K562 (cell line): ENCODE results near the gene SMAP2. TPM values are rescaled to one million over a fixed set of nuclear protein-coding genes. Genes with fewer than 3 reads are reported as not detected.

Source experiments
- EHMT2 ChIP-seq: fragments of 450-650 bp; IDR thresholded peaks from 2 replicates; pipeline ENCODE4 v1.6.1; 2018; ENCODE audit warnings: antibody characterized with exemption
- KHSRP ChIP-seq: fragments of 450-650 bp; IDR thresholded peaks from 2 replicates; pipeline ENCODE4 v1.6.1; 2017
- RBM22 ChIP-seq: fragments of 200-400 bp; formaldehyde crosslinking; IDR thresholded peaks from 2 replicates; pipeline ENCODE4 v1.6.1; 2018; ENCODE audit warnings: low read length, low read depth; ENCODE audit not compliant: poor library complexity, severe bottlenecking
- RFX7 ChIP-seq: fragments of 250-450 bp; sonication (Bioruptor Pico); IDR thresholded peaks from 2 replicates; pipeline ENCODE4 v1.5.1; 2021; ENCODE audit warnings: mild to moderate bottlenecking
- SP2 ChIP-seq: IDR thresholded peaks from 2 replicates; pipeline ENCODE4 v1.6.1; 2011; ENCODE audit warnings: mild to moderate bottlenecking, low read depth, low read length, moderate library complexity; ENCODE audit not compliant: poor library complexity, severe bottlenecking; ENCODE audit errors: extremely low read depth
- TARDBP ChIP-seq: fragments of 450-650 bp; IDR thresholded peaks from 2 replicates; pipeline ENCODE4 v1.6.1; 2016
- TBL1XR1 ChIP-seq, 2 experiments: IDR thresholded peaks; 2 replicates each; pipeline ENCODE4 v1.6.1; 2012; ENCODE audit warnings: improper control_type of control experiment in 2 of 2, low read length in 2 of 2, mild to moderate bottlenecking in 1 of 2
- ZNF121 ChIP-seq: sonication (generic); formaldehyde crosslinking; conservative IDR thresholded peaks from 2 replicates; pipeline ENCODE4 v1.8.0; 2022; ENCODE audit warnings: missing genetic modification reagents
- ZNF354B ChIP-seq: fragments of 250-450 bp; sonication (Bioruptor Pico); IDR thresholded peaks from 2 replicates; pipeline ENCODE4 v1.4.0; 2020
- ZNF717 ChIP-seq: fragments of 250-450 bp; sonication (Bioruptor Pico); IDR thresholded peaks from 2 replicates; pipeline ENCODE4 v1.5.0; 2021
- polyA plus RNA-seq, 8 experiments: library from polyadenylated mRNA; depleted of rRNA in 4 of 8; stranded (reverse) in 5 of 8; unstranded in 3 of 8; fragments of >200 nt; fragmentation: Nextera tagmentation in 2 of 8; fragmentation: Illumina TruSeq in 1 of 8; extraction: Ambion mirVana in 2 of 8; extraction: Trizol in 1 of 8; gene quantifications; 2 replicates each; pipeline versions ENCODE4 v1.2.1 to v1.2.3, GENCODE V29; 2011 to 2014; ENCODE audit warnings: inconsistent platforms in 1 of 8, missing spikeins in 1 of 8
- total RNA-seq, 7 experiments: library from RNA; depleted of rRNA in 6 of 7; stranded (reverse); fragments of >200 nt in 6 of 7; fragmentation: Illumina TruSeq in 2 of 7; extraction: Trizol in 2 of 7; gene quantifications; 2 replicates each; pipeline versions ENCODE4 v1.2.1 to v1.2.3, GENCODE V29; 2011 to 2021; ENCODE audit warnings: low replicate concordance in 1 of 7
- TF ChIP-seq, protein P1 (sequence below): fragments of 450-650 bp; formaldehyde crosslinking; IDR thresholded peaks from 2 replicates; pipeline ENCODE4 v1.4.0; 2020; ENCODE audit warnings: mild to moderate bottlenecking
- TF ChIP-seq, protein P2 (sequence below): sonication (generic); formaldehyde crosslinking; IDR thresholded peaks from 2 replicates; pipeline ENCODE4 v1.8.0; 2022; ENCODE audit warnings: missing genetic modification reagents, mild to moderate bottlenecking, borderline replicate concordance
- TF ChIP-seq, protein P3 (sequence below): fragments of 150-350 bp; conservative IDR thresholded peaks from 2 replicates; pipeline ENCODE4 v1.6.1; 2014; ENCODE audit warnings: low read length
- TF ChIP-seq, protein P4 (sequence below): fragments of 200-800 bp; sonication (Bioruptor generic); IDR thresholded peaks from 2 replicates; pipeline ENCODE4 v1.6.1; 2017; ENCODE audit warnings: missing genetic modification characterization, missing compliant biosample characterization
- TF ChIP-seq, protein P5 (sequence below): sonication (generic); formaldehyde crosslinking; IDR thresholded peaks from 2 replicates; pipeline ENCODE4 v1.8.0; 2023; ENCODE audit warnings: mild to moderate bottlenecking, missing genetic modification reagents
- TF ChIP-seq, protein P6 (sequence below): fragments of 450-650 bp; IDR thresholded peaks from 2 replicates; pipeline ENCODE4 v1.6.1; 2016; ENCODE audit warnings: missing biosample characterization, missing genetic modification characterization

SMAP2 gene
- total and polyA plus RNA-seq, 9 of the 15 experiments (the other 6 are each of a cell fraction or from before 2014, with no cell fraction given), result 38.7 to 212 (median 94.1) TPM

DNA sequence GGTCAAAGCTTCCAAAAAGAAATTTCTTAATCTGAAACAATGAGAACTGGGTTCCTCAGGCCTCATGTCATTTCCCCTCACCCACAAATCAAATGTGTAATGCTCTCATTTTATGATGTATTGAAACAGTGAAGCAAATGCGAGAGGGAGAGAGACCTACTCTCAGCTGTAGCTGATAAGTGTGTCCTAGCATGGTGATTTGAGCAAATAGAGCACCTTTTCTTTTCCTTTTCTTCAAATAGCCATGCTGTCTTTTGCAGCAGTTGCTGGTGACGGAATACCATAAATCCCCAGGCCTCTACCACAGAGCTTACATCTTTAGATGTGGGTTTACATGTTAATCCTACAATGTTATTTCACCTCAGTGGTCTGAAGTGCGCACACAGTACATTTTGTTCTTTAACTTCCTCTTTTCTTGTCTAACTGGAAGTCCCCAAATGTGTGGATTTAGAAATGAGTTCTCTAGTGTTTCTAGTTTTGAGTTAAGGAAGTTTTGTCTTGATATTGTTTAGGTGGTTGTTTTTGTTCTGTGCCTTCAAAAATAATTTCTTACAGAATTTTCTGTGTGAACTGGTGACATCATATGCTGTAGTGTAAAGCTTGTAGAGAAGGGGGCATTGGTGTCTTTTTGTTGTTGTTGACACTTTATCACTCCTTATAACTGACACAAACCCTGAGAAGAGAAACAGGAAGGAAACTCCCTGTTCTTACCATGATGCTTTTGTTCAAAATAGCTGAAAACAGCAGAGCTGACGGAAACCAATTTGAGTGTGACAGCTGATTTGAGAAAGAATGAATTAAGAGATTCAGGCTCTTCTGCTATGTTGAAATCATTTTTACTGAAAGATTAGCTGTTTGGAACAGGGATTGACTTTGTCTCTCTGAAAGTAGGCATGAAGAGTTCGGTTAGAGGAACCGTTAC, 12.2 kb downstream of the SMAP2 start (continued):
- TF ChIP-seq SP2, result no peak
- TF ChIP-seq KHSRP, result no peak
- TF ChIP-seq RBM22, result no peak
- TF ChIP-seq, protein P1, sequence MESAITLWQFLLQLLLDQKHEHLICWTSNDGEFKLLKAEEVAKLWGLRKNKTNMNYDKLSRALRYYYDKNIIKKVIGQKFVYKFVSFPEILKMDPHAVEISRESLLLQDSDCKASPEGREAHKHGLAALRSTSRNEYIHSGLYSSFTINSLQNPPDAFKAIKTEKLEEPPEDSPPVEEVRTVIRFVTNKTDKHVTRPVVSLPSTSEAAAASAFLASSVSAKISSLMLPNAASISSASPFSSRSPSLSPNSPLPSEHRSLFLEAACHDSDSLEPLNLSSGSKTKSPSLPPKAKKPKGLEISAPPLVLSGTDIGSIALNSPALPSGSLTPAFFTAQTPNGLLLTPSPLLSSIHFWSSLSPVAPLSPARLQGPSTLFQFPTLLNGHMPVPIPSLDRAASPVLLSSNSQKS (CRISPR knock-in tag), result no peak
- peak in 1 of 2 experiments; percentile 23; a peak in 2 of 4 replicates for TF ChIP-seq TBL1XR1 (IDR thresholded peaks at IDR 0.05; ENCODE audit: low read length in 2 of 2)
- no peak for TF ChIP-seq ZNF354B (CRISPR knock-in tag)
- TF ChIP-seq EHMT2, result no peak
- TF ChIP-seq, protein P2, sequence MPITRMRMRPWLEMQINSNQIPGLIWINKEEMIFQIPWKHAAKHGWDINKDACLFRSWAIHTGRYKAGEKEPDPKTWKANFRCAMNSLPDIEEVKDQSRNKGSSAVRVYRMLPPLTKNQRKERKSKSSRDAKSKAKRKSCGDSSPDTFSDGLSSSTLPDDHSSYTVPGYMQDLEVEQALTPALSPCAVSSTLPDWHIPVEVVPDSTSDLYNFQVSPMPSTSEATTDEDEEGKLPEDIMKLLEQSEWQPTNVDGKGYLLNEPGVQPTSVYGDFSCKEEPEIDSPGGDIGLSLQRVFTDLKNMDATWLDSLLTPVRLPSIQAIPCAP (CRISPR knock-in tag), result no peak
- no peak for TF ChIP-seq ZNF717 (CRISPR knock-in tag)
- TF ChIP-seq, protein P3, sequence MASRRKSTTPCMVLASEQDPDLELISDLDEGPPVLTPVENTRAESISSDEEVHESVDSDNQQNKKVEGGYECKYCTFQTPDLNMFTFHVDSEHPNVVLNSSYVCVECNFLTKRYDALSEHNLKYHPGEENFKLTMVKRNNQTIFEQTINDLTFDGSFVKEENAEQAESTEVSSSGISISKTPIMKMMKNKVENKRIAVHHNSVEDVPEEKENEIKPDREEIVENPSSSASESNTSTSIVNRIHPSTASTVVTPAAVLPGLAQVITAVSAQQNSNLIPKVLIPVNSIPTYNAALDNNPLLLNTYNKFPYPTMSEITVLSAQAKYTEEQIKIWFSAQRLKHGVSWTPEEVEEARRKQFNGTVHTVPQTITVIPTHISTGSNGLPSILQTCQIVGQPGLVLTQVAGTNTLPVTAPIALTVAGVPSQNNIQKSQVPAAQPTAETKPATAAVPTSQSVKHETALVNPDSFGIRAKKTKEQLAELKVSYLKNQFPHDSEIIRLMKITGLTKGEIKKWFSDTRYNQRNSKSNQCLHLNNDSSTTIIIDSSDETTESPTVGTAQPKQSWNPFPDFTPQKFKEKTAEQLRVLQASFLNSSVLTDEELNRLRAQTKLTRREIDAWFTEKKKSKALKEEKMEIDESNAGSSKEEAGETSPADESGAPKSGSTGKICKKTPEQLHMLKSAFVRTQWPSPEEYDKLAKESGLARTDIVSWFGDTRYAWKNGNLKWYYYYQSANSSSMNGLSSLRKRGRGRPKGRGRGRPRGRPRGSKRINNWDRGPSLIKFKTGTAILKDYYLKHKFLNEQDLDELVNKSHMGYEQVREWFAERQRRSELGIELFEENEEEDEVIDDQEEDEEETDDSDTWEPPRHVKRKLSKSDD, result no peak
- TF ChIP-seq ZNF121 (CRISPR knock-in tag), result no peak
- TF ChIP-seq, protein P4, sequence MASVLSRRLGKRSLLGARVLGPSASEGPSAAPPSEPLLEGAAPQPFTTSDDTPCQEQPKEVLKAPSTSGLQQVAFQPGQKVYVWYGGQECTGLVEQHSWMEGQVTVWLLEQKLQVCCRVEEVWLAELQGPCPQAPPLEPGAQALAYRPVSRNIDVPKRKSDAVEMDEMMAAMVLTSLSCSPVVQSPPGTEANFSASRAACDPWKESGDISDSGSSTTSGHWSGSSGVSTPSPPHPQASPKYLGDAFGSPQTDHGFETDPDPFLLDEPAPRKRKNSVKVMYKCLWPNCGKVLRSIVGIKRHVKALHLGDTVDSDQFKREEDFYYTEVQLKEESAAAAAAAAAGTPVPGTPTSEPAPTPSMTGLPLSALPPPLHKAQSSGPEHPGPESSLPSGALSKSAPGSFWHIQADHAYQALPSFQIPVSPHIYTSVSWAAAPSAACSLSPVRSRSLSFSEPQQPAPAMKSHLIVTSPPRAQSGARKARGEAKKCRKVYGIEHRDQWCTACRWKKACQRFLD (CRISPR knock-in tag), result peak; percentile 79
- no peak for TF ChIP-seq TARDBP
- no peak for TF ChIP-seq RFX7 (CRISPR knock-in tag)
- TF ChIP-seq, protein P5, sequence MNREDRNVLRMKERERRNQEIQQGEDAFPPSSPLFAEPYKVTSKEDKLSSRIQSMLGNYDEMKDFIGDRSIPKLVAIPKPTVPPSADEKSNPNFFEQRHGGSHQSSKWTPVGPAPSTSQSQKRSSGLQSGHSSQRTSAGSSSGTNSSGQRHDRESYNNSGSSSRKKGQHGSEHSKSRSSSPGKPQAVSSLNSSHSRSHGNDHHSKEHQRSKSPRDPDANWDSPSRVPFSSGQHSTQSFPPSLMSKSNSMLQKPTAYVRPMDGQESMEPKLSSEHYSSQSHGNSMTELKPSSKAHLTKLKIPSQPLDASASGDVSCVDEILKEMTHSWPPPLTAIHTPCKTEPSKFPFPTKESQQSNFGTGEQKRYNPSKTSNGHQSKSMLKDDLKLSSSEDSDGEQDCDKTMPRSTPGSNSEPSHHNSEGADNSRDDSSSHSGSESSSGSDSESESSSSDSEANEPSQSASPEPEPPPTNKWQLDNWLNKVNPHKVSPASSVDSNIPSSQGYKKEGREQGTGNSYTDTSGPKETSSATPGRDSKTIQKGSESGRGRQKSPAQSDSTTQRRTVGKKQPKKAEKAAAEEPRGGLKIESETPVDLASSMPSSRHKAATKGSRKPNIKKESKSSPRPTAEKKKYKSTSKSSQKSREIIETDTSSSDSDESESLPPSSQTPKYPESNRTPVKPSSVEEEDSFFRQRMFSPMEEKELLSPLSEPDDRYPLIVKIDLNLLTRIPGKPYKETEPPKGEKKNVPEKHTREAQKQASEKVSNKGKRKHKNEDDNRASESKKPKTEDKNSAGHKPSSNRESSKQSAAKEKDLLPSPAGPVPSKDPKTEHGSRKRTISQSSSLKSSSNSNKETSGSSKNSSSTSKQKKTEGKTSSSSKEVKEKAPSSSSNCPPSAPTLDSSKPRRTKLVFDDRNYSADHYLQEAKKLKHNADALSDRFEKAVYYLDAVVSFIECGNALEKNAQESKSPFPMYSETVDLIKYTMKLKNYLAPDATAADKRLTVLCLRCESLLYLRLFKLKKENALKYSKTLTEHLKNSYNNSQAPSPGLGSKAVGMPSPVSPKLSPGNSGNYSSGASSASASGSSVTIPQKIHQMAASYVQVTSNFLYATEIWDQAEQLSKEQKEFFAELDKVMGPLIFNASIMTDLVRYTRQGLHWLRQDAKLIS (CRISPR knock-in tag), result no peak
- TF ChIP-seq, protein P6, sequence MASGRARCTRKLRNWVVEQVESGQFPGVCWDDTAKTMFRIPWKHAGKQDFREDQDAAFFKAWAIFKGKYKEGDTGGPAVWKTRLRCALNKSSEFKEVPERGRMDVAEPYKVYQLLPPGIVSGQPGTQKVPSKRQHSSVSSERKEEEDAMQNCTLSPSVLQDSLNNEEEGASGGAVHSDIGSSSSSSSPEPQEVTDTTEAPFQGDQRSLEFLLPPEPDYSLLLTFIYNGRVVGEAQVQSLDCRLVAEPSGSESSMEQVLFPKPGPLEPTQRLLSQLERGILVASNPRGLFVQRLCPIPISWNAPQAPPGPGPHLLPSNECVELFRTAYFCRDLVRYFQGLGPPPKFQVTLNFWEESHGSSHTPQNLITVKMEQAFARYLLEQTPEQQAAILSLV (tag), result no peak
